Measurements from ENCODE around the gene SGSM2.

The SGSM2 gene, protein sequence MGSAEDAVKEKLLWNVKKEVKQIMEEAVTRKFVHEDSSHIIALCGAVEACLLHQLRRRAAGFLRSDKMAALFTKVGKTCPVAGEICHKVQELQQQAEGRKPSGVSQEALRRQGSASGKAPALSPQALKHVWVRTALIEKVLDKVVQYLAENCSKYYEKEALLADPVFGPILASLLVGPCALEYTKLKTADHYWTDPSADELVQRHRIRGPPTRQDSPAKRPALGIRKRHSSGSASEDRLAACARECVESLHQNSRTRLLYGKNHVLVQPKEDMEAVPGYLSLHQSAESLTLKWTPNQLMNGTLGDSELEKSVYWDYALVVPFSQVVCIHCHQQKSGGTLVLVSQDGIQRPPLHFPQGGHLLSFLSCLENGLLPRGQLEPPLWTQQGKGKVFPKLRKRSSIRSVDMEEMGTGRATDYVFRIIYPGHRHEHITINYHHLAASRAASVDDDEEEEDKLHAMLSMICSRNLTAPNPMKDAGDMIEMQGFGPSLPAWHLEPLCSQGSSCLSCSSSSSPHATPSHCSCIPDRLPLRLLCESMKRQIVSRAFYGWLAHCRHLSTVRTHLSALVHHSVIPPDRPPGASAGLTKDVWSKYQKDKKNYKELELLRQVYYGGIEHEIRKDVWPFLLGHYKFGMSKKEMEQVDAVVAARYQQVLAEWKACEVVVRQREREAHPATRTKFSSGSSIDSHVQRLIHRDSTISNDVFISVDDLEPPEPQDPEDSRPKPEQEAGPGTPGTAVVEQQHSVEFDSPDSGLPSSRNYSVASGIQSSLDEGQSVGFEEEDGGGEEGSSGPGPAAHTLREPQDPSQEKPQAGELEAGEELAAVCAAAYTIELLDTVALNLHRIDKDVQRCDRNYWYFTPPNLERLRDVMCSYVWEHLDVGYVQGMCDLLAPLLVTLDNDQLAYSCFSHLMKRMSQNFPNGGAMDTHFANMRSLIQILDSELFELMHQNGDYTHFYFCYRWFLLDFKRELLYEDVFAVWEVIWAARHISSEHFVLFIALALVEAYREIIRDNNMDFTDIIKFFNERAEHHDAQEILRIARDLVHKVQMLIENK

DNA sequence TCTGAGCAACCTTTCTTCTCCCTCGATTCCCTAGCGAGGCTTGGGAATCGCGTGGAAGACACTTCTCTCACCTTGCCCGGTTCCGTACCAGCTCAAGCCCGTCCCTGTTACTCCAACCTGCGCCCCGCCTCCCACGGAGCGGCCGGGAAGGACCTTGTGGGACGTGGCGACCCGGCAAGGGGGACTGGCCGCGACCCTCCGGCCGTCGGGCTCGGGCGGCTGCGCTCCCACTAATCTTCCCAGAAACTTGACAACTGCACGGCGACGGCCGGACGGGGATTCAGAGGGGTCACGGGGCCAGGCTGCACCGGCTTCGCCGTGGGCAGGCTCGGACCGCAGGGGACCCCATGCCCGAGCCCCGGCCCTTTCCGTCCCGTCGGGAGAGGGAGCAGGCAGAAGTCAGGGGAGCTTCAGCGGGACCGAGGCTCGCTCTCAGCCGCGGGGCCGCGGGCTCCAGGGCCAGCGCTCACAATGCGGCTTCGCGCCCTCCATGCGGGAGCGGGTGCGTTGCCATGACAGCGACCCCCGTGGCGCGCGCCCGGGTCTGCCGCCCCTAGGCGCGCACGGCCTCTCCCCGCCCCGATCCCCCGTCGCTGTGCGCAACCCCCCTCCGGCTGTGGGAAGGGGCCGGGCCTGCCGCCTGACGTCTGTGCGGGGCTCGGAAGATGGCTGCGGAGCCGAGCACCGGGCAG, at the start of gene SGSM2:
SGSM2 (plus strand) TSS at position 650 of the 692 bp plus-strand sequence. CDS start 188 bp downstream, outside the sequence.
- Histone ChIP-seq H3K27ac (peak within 1 kb of the TSS; percentile 77 to 92 (median 86)), H4K20me1 (peaks cover 0 to 62% (median 40%) of the 10 kb centered on the region in 11 experiments; a peak in 18 of 22 replicates), H3K9ac (peak within 1 kb of the TSS; percentile 81 to 95 (median 91)), H3K4me1 (peaks cover 24 to 42% (median 36%) of the 10 kb centered on the region in 10 experiments), H3K27me3 (no peaks in the 10 kb centered on the region), H3K4me3 (peak within 1 kb of the TSS; percentile 84 to 99 (median 93)), H3K9me3 (replicated peaks in 1 of 11) (no peaks in the 10 kb centered on the region), H3K36me3 (peaks cover 37 to 51% (median 47%) of the 10 kb centered on the region in 11 experiments), H3K4me2 (peak within 1 kb of the TSS; percentile 91 to 100 (median 98))
- TF ChIP-seq Cebpa-rat (IDR thresholded peaks at IDR 0.05) = no peak

DNA sequence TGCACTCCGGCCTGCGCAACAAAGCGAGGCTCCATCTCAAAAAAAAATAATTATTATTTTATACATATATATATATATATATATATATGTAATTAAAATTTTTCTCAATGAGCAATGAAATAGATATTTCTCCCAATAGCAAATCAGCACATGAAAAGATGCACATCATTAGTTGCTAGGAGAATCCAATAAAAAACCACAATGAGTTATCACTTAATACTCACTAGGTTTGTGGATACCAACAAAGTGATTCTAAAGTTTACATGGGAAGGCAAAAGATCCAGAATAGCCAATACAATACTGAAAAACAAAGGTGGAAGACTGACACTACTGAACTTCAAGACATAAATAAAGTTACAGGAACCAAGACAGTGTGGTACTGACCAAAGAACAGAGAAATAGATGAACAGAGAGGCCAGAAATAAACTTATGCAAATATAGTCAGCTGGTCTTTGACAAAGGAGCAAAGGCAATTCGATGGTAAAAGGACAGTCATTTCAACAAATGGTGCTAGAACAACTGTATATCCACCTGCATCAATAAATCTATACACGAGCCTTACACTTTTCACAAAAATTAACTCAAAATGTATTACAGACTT, 47.3 kb upstream of the SGSM2 start:
- Histone ChIP-seq H3K4me2 (no peak overlapping the region), H3K9ac (no peak overlapping the region), H3K4me3 (no peak overlapping the region)

DNA sequence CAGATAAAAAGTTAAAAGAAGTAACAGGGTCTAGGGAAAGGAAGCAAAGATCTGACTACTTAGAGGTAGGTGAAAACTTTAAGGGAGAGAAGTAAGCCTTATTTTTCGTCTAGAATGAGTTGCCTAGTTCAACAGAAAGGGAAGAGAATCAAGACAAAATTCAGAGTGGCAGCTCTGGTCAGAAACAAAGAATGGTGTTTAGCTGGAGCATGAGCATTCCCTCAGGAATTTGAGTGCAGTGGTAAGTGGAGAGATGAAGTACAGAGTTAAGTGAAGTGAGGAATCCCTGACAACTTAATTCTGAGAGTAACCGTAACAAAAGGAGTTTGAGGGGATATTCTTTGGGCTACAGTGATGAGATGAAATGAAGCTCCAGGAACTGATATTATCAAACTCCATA, 45.2 kb upstream of the SGSM2 start:
- peaks cover 6 to 84% (median 47%) of the 10 kb centered on the region in 11 experiments; a peak in 19 of 22 replicates for H4K20me1 ChIP-seq
- H3K27me3 ChIP-seq = no peaks in the 10 kb centered on the region
- no peak overlapping the region for H3K4me3 ChIP-seq
- H3K4me1 ChIP-seq = no peaks in the 10 kb centered on the region
- peaks cover 90 to 100% (median 98%) of the 10 kb centered on the region in 11 experiments for H3K36me3 ChIP-seq
- no peak overlapping the region for H3K27ac ChIP-seq
- no peak for TF ChIP-seq Cebpa-rat (IDR thresholded peaks at IDR 0.05)
- H3K4me2 ChIP-seq = no peak overlapping the region
- no peaks in the 10 kb centered on the region for H3K9me3 ChIP-seq (replicated peaks in 1 of 11)
- no peak overlapping the region for H3K9ac ChIP-seq

More for the DNA sequence above, 47.3 kb upstream of the SGSM2 start:
- Histone ChIP-seq H3K27ac (no peak overlapping the region), H3K36me3 (peaks cover 86 to 100% (median 97%) of the 10 kb centered on the region in 11 experiments), H3K9me3 (replicated peaks in 1 of 11) (no peaks in the 10 kb centered on the region), H3K27me3 (no peaks in the 10 kb centered on the region), H3K4me1 (peaks cover 0 to 4% (median 0%) of the 10 kb centered on the region in 10 experiments; a peak in 5 of 20 replicates), H4K20me1 (peaks cover 6 to 71% (median 28%) of the 10 kb centered on the region in 11 experiments; a peak in 18 of 22 replicates)
- TF ChIP-seq Cebpa-rat (IDR thresholded peaks at IDR 0.05) = no peak

DNA sequence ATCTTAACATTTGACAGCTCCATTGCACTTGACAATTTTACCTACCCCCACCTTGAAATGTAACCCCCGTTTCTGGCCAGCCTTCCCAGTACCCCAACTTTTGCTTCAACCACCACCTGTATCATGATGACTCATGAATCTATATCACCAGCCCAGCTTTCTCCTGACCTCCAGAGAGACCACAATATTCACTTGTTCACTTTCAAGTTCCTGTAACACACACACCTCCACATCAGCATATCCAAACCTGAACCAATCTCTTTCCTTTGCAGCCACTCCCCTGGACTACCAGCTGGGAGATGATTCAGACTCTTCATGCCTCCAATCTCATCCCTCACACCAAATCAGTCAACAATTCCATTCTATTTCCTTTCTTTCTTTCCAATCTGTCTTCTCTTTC, 41.7 kb upstream of the SGSM2 start:
- peaks cover 94 to 100% (median 100%) of the 10 kb centered on the region in 11 experiments for H3K36me3 ChIP-seq
- TF ChIP-seq Cebpa-rat (IDR thresholded peaks at IDR 0.05) = no peak

DNA sequence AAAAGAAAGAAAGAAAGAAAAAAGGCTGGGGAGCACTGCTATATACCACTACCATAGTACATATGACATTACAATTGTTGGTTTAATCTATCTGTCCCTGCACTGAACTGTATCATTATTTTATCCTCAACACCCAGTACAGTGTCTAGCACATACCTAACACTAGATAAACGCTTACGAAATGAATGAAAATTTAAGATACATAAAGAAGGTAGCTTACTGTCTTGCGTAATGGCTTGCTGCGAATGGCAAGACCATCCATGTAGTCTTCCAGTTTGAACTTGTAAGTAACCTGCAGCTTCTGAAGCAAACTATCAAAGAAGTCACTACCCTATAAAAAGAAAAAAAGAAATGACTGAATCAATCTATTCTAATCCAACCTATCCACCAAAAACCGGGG, 40.3 kb upstream of the SGSM2 start:
- H4K20me1 ChIP-seq = peaks cover 16 to 100% (median 84%) of the 10 kb centered on the region in 11 experiments; a peak in 19 of 22 replicates

More for the DNA sequence above, 41.7 kb upstream of the SGSM2 start:
- Histone ChIP-seq H3K4me3 (no peak overlapping the region), H3K9me3 (replicated peaks in 1 of 11) (no peaks in the 10 kb centered on the region), H3K4me1 (peaks cover 0 to 19% (median 7%) of the 10 kb centered on the region in 10 experiments; a peak in 7 of 20 replicates), H3K9ac (no peak overlapping the region), H3K27ac (no peak overlapping the region), H4K20me1 (peaks cover 16 to 98% (median 81%) of the 10 kb centered on the region in 11 experiments; a peak in 19 of 22 replicates), H3K4me2 (no peak overlapping the region), H3K27me3 (no peaks in the 10 kb centered on the region)

DNA sequence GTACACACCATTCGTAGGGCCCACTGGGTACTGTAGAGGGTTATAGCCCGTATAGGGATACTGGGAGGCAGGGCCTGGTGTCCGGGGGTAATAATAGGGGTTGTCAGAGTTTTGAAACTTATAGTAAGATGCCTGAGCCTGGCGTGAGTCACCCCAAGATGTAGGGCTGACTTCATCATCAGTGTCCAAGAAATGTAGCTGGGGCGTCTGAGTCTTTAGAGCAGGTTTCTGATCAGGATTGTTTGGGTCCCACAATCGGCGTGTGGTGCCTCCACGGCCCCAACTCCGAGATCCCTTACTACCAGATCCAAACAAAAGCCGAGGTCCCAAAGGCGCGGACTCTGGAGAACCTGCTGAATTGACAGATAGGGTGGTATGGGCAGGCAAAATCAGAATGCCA, 38.2 kb upstream of the SGSM2 start:
- no peaks in the 10 kb centered on the region for H3K27me3 ChIP-seq
- no peak overlapping the region for H3K4me3 ChIP-seq
- H3K9me3 ChIP-seq (replicated peaks in 1 of 11) = no peaks in the 10 kb centered on the region
- peak overlapping the region in 1 of 11 experiments; percentile 10; a peak in 2 of 22 replicates for H3K4me2 ChIP-seq
- peaks cover 61 to 79% (median 73%) of the 10 kb centered on the region in 11 experiments for H3K36me3 ChIP-seq
- no peak for TF ChIP-seq Cebpa-rat (IDR thresholded peaks at IDR 0.05)
- no peak overlapping the region for H3K27ac ChIP-seq
- peak overlapping the region in 3 of 11 experiments; percentile 5 to 34 (median 10); a peak in 1 of 22 replicates for H3K9ac ChIP-seq
- peaks cover 16 to 91% (median 85%) of the 10 kb centered on the region in 11 experiments; a peak in 20 of 22 replicates for H4K20me1 ChIP-seq
- H3K4me1 ChIP-seq = peaks cover 16 to 43% (median 26%) of the 10 kb centered on the region in 10 experiments

More for the DNA sequence above, 40.3 kb upstream of the SGSM2 start:
- Histone ChIP-seq H3K9me3 (replicated peaks in 1 of 11) (no peaks in the 10 kb centered on the region), H3K36me3 (peaks cover 82 to 100% (median 94%) of the 10 kb centered on the region in 11 experiments), H3K9ac (no peak overlapping the region), H3K4me2 (no peak overlapping the region), H3K4me1 (peaks cover 4 to 33% (median 16%) of the 10 kb centered on the region in 10 experiments; a peak in 19 of 20 replicates), H3K27ac (no peak overlapping the region), H3K27me3 (no peaks in the 10 kb centered on the region), H3K4me3 (no peak overlapping the region)
- TF ChIP-seq Cebpa-rat (IDR thresholded peaks at IDR 0.05) = no peak; a peak in 1 of 22 replicates

DNA sequence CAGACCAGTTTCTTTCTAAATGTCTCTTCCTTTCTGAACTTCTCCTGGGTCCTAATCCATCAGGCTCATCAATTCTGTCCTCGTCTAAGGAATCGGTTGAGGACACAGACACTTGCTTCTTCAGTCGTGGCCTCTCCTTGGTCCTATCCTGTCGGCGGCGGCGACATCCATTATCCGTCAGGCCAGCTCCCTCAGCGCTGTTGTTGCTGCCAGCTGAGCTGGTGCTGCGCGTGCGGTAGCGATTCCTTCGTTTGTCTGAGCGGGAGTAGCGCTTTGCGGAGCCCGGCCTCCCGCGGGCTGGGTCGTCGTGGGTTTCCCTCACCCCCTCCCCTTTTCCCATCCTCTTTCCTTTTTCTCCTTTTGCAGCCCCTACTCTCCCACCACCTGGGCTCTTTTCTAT, 37.5 kb upstream of the SGSM2 start:
- Histone ChIP-seq H3K4me2 (peak overlapping the region in 3 of 11 experiments; percentile 5 to 22 (median 15); a peak in 4 of 22 replicates), H3K27me3 (no peaks in the 10 kb centered on the region), H4K20me1 (peaks cover 10 to 85% (median 79%) of the 10 kb centered on the region in 11 experiments; a peak in 20 of 22 replicates), H3K9me3 (replicated peaks in 1 of 11) (no peaks in the 10 kb centered on the region), H3K4me3 (no peak overlapping the region), H3K4me1 (peaks cover 22 to 49% (median 30%) of the 10 kb centered on the region in 10 experiments), H3K9ac (peak overlapping the region in 2 of 11 experiments; percentile 34 to 37; a peak in 3 of 22 replicates), H3K27ac (no peak overlapping the region), H3K36me3 (peaks cover 55 to 73% (median 67%) of the 10 kb centered on the region in 11 experiments)
- TF ChIP-seq Cebpa-rat (IDR thresholded peaks at IDR 0.05) = no peak
